Myometrial cell (primary cell): ENCODE measurements around the gene CXorf49. TPM values are rescaled to one million over a fixed set of nuclear protein-coding genes. Genes with fewer than 3 reads are reported as not detected.

Experiments
- total RNA-seq: library from RNA; depleted of rRNA; stranded (reverse); fragments of >200 nt; gene quantifications from 2 replicates; pipeline ENCODE4 v1.2.3, GENCODE V29; 2015

The CXorf49 gene
- not detected in 2 replicates for total RNA-seq

DNA sequence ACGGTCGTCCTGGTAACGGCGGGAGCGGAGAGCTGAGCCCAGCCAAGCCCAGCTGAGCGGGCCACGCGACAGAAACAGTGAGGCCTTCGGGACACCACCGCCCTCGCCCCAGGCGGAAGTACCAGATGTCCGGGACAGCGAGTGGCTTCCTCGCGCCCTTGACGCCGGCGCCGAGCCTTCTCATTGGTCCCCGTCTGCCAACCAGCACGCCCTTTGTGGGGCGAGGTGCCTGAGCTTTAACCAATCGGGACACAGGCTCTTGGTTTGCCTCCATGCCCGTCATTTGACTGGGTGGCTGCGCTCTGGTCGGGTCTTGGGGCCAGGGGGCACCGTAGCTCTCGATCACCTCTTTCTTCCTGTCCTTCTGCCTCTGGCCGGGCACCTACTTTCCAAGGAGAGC, at the start of gene CXorf49:
CXorf49 (minus strand) TSS at position 101 of the 400 bp plus-strand sequence. CDS start 134 bp downstream, outside the sequence.

DNA sequence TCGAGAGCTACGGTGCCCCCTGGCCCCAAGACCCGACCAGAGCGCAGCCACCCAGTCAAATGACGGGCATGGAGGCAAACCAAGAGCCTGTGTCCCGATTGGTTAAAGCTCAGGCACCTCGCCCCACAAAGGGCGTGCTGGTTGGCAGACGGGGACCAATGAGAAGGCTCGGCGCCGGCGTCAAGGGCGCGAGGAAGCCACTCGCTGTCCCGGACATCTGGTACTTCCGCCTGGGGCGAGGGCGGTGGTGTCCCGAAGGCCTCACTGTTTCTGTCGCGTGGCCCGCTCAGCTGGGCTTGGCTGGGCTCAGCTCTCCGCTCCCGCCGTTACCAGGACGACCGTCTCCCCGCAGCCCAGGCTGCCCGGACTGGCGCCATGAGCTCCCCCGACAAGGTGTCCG, 45.0 kb upstream of the CXorf49 start, which contains the start of gene CXorf49B:
CXorf49B (plus strand) TSS at position 301 of the 400 bp plus-strand sequence; CDS start at position 376, 75 bp downstream.

DNA sequence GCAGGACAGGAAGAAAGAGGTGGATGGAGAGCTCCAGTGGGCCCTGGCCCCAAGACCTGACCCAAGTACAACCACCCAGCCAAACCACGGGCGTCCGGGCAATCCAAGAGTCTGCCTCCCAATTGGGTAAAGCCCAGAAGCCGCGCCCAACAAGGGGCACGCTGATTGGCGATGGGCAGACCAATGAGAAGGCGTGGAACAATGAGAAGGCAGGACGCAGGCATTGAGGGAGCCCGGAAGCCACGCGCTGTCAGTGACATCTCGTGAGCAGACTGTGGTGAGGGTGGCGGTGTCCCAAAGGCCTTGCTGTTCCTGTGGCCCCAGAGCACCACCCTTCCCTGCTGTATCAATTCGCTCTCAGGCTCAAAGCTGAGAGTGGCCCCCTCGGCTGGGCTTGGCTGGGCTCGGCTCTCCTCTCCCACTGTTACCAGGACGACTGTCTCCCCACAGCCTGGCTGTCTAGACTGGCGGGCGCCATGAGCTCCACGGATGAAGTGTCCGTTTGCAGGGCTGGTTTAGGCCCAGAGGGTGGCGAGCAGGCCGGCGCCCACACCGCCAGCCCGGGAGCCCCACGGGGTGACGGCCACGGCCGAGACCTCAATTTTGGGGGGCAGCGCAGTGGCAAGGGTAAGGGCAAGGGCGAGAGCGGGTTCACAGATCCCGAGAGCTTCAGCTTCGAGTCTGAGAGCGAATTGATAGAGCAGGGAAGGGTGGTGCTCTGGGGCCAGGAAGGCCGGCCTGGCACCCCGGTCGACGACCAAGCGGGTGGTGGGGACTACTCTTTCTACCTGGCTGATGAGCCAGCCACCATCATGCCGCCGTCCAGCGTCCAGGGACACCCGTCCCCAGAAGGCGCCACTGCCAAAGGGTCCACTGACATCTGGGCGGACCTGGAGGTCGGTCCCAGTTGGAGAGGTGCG, 50.5 kb downstream of the CXorf49 start, which contains the start of gene LOC101059915:
LOC101059915 (plus strand) TSS at position 219 of the 920 bp plus-strand sequence.

Other genes starting within 250 kb of the CXorf49 start
- gene OGT, start 185.2 kb downstream of the CXorf49 start, total RNA-seq: 24.8 and 32.1 TPM in 2 replicates
- 0.53 and 0.58 TPM in 2 replicates for gene GCNA, start 139.8 kb downstream of the CXorf49 start, total RNA-seq
- gene CXCR3, start 99.8 kb downstream of the CXorf49 start, total RNA-seq: not detected in 2 replicates
- not detected in 2 replicates for gene CXorf49B, start 45.1 kb upstream of the CXorf49 start, total RNA-seq
- 2.8 and 2.9 TPM in 2 replicates for gene NHSL2, start 192.6 kb upstream of the CXorf49 start, total RNA-seq